ENCODE results near the gene CDH13.

- TF ChIP-seq GATA2 (IDR thresholded peaks at IDR 0.05; ENCODE audit: low read depth, low read length): no peak
- no peak for TF ChIP-seq GATA3 (IDR thresholded peaks at IDR 0.05; ENCODE audit: low read depth, low read length)
These were observed 1054.7 kb downstream of the CDH13 start for GRCh38 chr16:83681381-83681956.

All from SH-SY5Y (cell line).